ENCODE data around the gene CD40LG.
A peak's percentile ranks its signal among the peaks of the same experiment; 100 is the strongest.

The CD40LG gene

DNA sequence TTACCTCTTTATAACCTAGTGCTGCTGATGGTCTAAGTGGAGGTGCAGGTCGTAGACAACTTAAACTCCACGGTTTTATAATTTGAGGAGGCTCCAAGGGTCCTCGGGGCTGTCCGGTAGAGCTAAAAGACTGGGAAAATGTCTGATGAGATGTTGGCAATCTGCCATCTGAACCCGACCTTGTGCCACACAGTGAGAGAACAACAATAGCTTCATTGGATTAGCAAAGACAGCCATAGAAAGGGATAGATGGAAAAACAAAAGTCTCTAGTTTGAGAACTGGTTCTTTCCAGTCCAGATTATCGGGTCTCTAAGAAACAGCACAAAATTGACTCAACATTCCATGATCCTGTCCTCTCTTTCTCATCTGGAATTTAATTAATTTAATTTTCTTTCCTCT, 31.6 kb downstream of the CD40LG start:
- TF ChIP-seq, protein P1, sequence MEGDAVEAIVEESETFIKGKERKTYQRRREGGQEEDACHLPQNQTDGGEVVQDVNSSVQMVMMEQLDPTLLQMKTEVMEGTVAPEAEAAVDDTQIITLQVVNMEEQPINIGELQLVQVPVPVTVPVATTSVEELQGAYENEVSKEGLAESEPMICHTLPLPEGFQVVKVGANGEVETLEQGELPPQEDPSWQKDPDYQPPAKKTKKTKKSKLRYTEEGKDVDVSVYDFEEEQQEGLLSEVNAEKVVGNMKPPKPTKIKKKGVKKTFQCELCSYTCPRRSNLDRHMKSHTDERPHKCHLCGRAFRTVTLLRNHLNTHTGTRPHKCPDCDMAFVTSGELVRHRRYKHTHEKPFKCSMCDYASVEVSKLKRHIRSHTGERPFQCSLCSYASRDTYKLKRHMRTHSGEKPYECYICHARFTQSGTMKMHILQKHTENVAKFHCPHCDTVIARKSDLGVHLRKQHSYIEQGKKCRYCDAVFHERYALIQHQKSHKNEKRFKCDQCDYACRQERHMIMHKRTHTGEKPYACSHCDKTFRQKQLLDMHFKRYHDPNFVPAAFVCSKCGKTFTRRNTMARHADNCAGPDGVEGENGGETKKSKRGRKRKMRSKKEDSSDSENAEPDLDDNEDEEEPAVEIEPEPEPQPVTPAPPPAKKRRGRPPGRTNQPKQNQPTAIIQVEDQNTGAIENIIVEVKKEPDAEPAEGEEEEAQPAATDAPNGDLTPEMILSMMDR (conservative IDR thresholded peaks at IDR 0.05), result no peak

DNA sequence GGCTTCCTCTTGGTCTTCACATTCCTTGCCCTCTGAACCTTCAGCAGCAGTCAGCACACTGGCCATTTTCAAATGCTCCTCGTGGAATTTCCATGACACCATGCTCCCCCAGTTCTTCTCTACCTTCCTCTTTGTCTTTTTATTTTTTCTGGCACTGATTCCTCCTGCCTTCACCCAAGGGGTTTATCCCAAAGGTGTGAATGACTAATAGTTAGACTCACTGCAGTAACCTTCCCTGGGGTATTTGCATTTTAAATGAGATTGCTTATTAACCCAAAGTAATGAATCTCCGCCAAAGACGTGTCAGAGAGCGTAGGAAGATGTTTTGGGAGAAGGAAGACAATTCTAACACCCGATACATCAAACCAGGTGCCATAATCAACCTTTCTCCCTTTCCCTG, 36.2 kb downstream of the CD40LG start:
- TF ChIP-seq, protein P1 (conservative IDR thresholded peaks at IDR 0.05), result no peak
- no peak overlapping the region for H3K27ac ChIP-seq

More for the DNA sequence above, 31.6 kb downstream of the CD40LG start:
- H3K27ac ChIP-seq, result no peak overlapping the region

DNA sequence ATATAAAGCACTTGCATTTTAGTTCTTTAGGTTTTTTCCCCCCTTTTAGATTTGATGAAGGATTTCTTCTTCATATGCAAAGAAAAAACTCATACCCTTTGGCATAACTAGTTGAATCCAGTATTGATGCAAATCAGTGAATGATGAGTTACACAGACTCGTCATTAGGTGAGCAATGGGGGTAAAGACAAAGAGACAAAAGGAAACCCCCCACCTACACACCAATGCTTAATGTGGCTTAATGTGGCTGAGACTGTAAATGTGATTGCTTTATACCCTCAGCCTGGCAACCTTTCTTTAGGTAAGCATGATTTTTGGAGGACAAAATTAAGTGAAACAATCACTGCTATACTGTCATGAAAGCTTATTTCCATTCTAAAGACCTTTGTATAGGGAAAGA, 39.5 kb downstream of the CD40LG start:
- no peak overlapping the region for H3K27ac ChIP-seq
- TF ChIP-seq, protein P1 (conservative IDR thresholded peaks at IDR 0.05), result no peak

DNA sequence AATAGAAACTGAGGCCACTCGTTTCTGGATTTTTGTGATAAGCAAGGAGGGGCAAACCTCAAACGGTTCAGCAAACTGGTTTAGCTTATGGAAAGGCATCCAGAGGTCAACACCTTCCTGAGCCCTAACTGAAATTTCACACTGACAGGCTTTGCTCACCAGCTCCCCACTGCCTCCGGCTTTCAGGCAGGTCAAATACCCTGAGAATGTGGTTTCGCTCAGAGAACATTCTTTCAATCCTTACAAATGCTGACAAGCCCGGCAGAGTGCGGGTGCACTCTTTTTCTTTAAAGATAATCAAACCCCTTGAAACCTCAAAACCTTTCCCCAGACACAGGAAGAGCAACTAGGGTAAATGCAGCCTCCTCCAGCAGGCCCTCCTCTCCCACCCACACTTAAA, 41.5 kb downstream of the CD40LG start:
- no peak overlapping the region for H3K27ac ChIP-seq
- TF ChIP-seq, protein P1 (conservative IDR thresholded peaks at IDR 0.05), result no peak

DNA sequence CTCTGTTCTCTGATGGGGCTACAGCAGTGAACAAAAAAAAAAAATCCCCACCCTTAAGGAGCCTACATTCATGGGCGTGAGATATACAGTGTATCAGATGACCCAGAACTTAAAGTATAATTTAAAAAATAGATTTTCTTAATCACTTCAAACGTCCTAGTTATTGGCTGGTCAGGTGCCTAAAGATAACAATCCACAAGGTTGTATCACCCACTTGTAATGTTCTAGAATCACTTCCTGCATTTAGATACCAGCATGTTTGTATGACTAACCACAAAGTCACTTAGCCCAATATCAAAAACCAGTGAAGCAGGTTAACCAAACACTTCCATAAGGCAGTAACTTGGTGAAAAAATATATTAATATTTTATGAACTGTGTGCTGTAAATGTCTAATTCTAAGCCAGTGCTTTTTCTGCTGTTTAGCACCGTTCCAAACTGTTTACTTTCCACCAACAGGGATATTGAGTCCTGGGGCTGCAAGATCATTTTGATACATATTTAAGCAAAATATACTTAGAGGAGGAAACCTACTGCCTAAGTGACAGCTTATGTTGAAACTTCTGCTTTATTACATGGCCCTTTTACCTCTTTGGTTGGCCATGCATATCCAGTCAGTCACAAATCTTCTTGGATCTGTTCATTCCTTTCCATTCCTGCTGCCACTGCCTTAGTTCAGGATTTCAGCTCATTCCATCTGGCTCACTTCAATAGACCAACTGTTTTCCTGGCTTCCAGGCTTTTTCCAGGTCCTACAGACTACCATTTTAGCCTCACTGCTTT, 43.3 kb downstream of the CD40LG start:
- TF ChIP-seq, protein P1 (conservative IDR thresholded peaks at IDR 0.05), result no peak
- H3K27ac ChIP-seq, result no peak overlapping the region

DNA sequence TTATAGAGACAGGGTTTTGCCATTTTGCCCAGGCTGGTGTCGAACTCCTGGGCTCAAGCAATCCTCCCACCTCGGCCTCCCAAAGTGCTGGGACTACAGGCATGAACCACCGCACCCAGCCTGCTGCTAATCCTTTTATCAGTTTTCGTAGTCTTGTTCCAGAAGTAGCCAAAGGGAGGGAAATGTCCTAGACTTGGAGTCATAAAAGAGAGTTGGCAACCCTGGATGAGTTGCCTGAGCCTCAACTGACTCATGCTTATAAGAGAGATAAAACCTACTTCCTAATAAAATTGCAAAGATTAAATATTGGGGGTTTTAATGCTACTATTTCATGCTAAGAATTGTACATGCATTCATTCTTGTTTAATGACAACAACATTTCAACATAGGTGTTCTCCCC, 44.3 kb downstream of the CD40LG start:
- H3K27ac ChIP-seq, result no peak overlapping the region
- TF ChIP-seq, protein P1 (conservative IDR thresholded peaks at IDR 0.05), result no peak

DNA sequence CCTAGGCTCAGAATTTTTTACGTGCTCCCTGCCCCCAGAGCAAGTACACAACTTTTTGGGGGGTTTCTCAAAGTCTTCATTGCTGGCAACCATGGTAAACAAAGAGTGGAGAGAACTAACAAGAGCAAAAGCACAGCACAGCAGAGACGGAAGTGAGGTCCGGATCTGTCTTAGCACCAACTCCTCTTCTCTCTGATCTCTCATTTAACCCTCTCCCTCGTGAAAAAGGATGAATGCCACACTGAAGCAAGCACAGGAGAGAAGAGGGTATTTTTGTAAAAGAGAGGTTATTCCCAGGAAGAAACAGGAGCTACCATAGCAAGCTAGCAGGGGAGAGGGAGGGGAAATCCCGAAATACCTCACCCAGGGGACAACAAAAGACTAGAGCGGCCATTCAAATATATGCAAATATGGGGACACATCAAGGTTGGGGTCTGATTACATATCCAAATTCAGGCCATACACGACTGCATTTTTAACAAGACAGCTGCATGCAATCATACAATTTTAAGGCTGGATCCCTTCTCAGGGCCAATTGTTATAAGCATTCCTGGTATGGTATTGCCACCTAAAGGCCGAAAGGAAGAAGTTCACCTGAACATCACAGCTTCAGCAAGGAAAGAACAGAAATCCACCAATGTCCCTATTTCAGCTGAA, 46.6 kb downstream of the CD40LG start:
- no peak overlapping the region for H3K27ac ChIP-seq

More for the DNA sequence above, 46.6 kb downstream of the CD40LG start:
- TF ChIP-seq, protein P1 (conservative IDR thresholded peaks at IDR 0.05), result peak; percentile 70

Data from VCaP (cell line).